Karpas-422 (cell line): ENCODE data around the gene TGFA. TPM values are rescaled to one million over a fixed set of nuclear protein-coding genes. Genes with fewer than 3 reads are reported as not detected.

ENCODE experiments used
- DNase-seq: peaks from one replicate; pipeline ENCODE4 v3.0.0-alpha.2; 2015
- H2AFZ ChIP-seq: fragments of 200-600 bp; sonication (generic); 2 replicates; pipeline ENCODE4 v1.6.1; 2014; ENCODE audit warnings: antibody characterized with exemption, low read length, mixed read lengths
- H3K27ac ChIP-seq: fragments of 200-600 bp; sonication (generic); 2 replicates; pipeline ENCODE4 v1.5.1; 2014; ENCODE audit warnings: mild to moderate bottlenecking, low read length, moderate library complexity
- H3K27me3 ChIP-seq: fragments of 200-600 bp; sonication (generic); 2 replicates; pipeline ENCODE4 v1.6.1; 2014; ENCODE audit warnings: low read length, mixed read lengths
- H3K36me3 ChIP-seq: fragments of 200-600 bp; sonication (generic); 2 replicates; pipeline ENCODE4 v1.6.1; 2014; ENCODE audit warnings: low read length, mixed read lengths; ENCODE audit not compliant: insufficient read depth
- H3K4me1 ChIP-seq: fragments of 200-600 bp; sonication (generic); 2 replicates; pipeline ENCODE4 v1.6.1; 2014; ENCODE audit warnings: mild to moderate bottlenecking, low read length, mixed read lengths
- H3K4me2 ChIP-seq: fragments of 200-600 bp; sonication (generic); 2 replicates; pipeline ENCODE4 v1.6.1; 2014; ENCODE audit warnings: low read length, low read depth, mild to moderate bottlenecking; ENCODE audit not compliant: poor library complexity, severe bottlenecking
- H3K4me3 ChIP-seq: fragments of 200-600 bp; sonication (generic); 2 replicates; pipeline ENCODE4 v1.5.1; 2014; ENCODE audit warnings: mild to moderate bottlenecking, antibody characterized with exemption, low read length, mixed read lengths
- H3K79me2 ChIP-seq: fragments of 200-600 bp; sonication (generic); 2 replicates; pipeline ENCODE4 v1.6.1; 2014; ENCODE audit warnings: mild to moderate bottlenecking, low read length, mixed read lengths
- H3K9ac ChIP-seq: fragments of 200-600 bp; sonication (generic); 2 replicates; pipeline ENCODE4 v1.6.0; 2014; ENCODE audit warnings: low read length
- H3K9me2 ChIP-seq: fragments of 200-600 bp; sonication (generic), shearing (Covaris generic); replicated peaks from 2 replicates; pipeline ENCODE4 v1.6.0; 2014; ENCODE audit warnings: mild to moderate bottlenecking, low read length, moderate library complexity; ENCODE audit not compliant: insufficient read depth
- H3K9me3 ChIP-seq: fragments of 300-700, 200-600 bp; sonication (generic); 2 replicates; pipeline ENCODE4 v1.6.1; 2014; ENCODE audit warnings: low read length, mixed read lengths
- H4K20me1 ChIP-seq: fragments of 200-600 bp; sonication (generic); 2 replicates; pipeline ENCODE4 v1.6.1; 2014; ENCODE audit warnings: mild to moderate bottlenecking, antibody characterized with exemption, low read length, low read depth; ENCODE audit not compliant: insufficient read depth
- total RNA-seq: library from RNA; depleted of rRNA; stranded (reverse); fragments of >200 nt; shearing (Covaris generic); gene quantifications from 2 replicates; pipeline ENCODE4 v1.2.3, GENCODE V29; 2014; ENCODE audit warnings: low replicate concordance

TGFA gene
- total RNA-seq, 1 experiment from 2014 or later = not detected

GRCh38 chr2:70517804-70518203 lies 35.8 kb downstream of the TGFA start:
- Histone ChIP-seq H3K36me3 (no peaks in the 10 kb centered on the region), H4K20me1 (no peaks in the 10 kb centered on the region), H3K27ac (no peak overlapping the region), H3K4me2 (no peak overlapping the region), H3K79me2 (no peaks in the 10 kb centered on the region), H3K4me3 (no peak overlapping the region), H3K9me3 (no peaks in the 10 kb centered on the region), H3K27me3 (no peaks in the 10 kb centered on the region), H3K9ac (no peak overlapping the region), H2AFZ (no peak overlapping the region), H3K9me2 (no peaks in the 10 kb centered on the region), H3K4me1 (peaks cover 19% of the 10 kb centered on the region)
- DNase-seq = no peak

GRCh38 chr2:70516596-70516995 lies 37.0 kb downstream of the TGFA start:
- no peak overlapping the region for H3K27ac ChIP-seq
- H3K27me3 ChIP-seq = no peaks in the 10 kb centered on the region
- no peaks in the 10 kb centered on the region for H3K79me2 ChIP-seq
- H3K4me3 ChIP-seq = peak overlapping the region; percentile 3; the same call in 1 of the 2 replicates
- no peaks in the 10 kb centered on the region for H3K9me3 ChIP-seq
- H3K9me2 ChIP-seq = no peaks in the 10 kb centered on the region
- no peaks in the 10 kb centered on the region for H4K20me1 ChIP-seq
- peaks cover 19% of the 10 kb centered on the region for H3K4me1 ChIP-seq
- H3K4me2 ChIP-seq = peak overlapping the region; percentile 33
- DNase-seq = peak; percentile 85
- peak overlapping the region; percentile 8 for H3K9ac ChIP-seq
- 0 out of 2 replicates have a peak overlapping the region, but pooled peaks have one; percentile 12 for H2AFZ ChIP-seq
- H3K36me3 ChIP-seq = no peaks in the 10 kb centered on the region

- Histone ChIP-seq H3K27ac (no peak overlapping the region), H3K9me3 (no peaks in the 10 kb centered on the region), H3K4me3 (peak overlapping the region; percentile 3; the same call in 1 of the 2 replicates), H3K36me3 (no peaks in the 10 kb centered on the region), H2AFZ (peak overlapping the region; percentile 45; the same call in 1 of the 2 replicates), H3K4me1 (peaks cover 19% of the 10 kb centered on the region), H3K9me2 (no peaks in the 10 kb centered on the region), H4K20me1 (no peaks in the 10 kb centered on the region), H3K27me3 (no peaks in the 10 kb centered on the region), H3K79me2 (no peaks in the 10 kb centered on the region), H3K4me2 (peak overlapping the region; percentile 33), H3K9ac (peak overlapping the region; percentile 8; the same call in 1 of the 2 replicates)
- DNase-seq = peak; percentile 54
Measured at GRCh38 chr2:70515938-70516337, 37.7 kb downstream of the TGFA start.

GRCh38 chr2:70514612-70515055 lies 39.0 kb downstream of the TGFA start:
- DNase-seq = no peak
- no peak overlapping the region for H3K27ac ChIP-seq
- no peaks in the 10 kb centered on the region for H3K79me2 ChIP-seq
- H3K9ac ChIP-seq = no peak overlapping the region
- H3K4me3 ChIP-seq = no peak overlapping the region
- no peaks in the 10 kb centered on the region for H3K9me2 ChIP-seq
- H3K36me3 ChIP-seq = no peaks in the 10 kb centered on the region
- H3K4me1 ChIP-seq = peaks cover 19% of the 10 kb centered on the region
- H3K9me3 ChIP-seq = no peaks in the 10 kb centered on the region
- H3K4me2 ChIP-seq = no peak overlapping the region
- no peak overlapping the region for H2AFZ ChIP-seq
- H4K20me1 ChIP-seq = no peaks in the 10 kb centered on the region
- H3K27me3 ChIP-seq = no peaks in the 10 kb centered on the region

GRCh38 chr2:70513738-70514137 lies 39.9 kb downstream of the TGFA start:
- H2AFZ ChIP-seq = no peak overlapping the region
- H3K4me2 ChIP-seq = no peak overlapping the region
- H3K9me3 ChIP-seq = no peaks in the 10 kb centered on the region
- no peaks in the 10 kb centered on the region for H3K36me3 ChIP-seq
- H3K4me3 ChIP-seq = no peak overlapping the region
- H3K27me3 ChIP-seq = no peaks in the 10 kb centered on the region
- no peaks in the 10 kb centered on the region for H3K9me2 ChIP-seq
- H3K27ac ChIP-seq = no peak overlapping the region
- peaks cover 19% of the 10 kb centered on the region for H3K4me1 ChIP-seq
- H3K79me2 ChIP-seq = no peaks in the 10 kb centered on the region
- H3K9ac ChIP-seq = no peak overlapping the region
- DNase-seq = no peak
- H4K20me1 ChIP-seq = no peaks in the 10 kb centered on the region

- no peaks in the 10 kb centered on the region for H3K79me2 ChIP-seq
- no peak overlapping the region for H3K4me2 ChIP-seq
Measured at GRCh38 chr2:70511971-70512729, 41.5 kb downstream of the TGFA start.

GRCh38 chr2:70510313-70510712 lies 43.3 kb downstream of the TGFA start:
- H4K20me1 ChIP-seq = no peaks in the 10 kb centered on the region
- no peak overlapping the region for H3K4me3 ChIP-seq
- no peaks in the 10 kb centered on the region for H3K27me3 ChIP-seq
- no peak overlapping the region for H3K4me2 ChIP-seq
- no peaks in the 10 kb centered on the region; the same call in 1 of the 2 replicates for H3K4me1 ChIP-seq
- no peaks in the 10 kb centered on the region for H3K79me2 ChIP-seq
- H2AFZ ChIP-seq = no peak overlapping the region
- H3K9me3 ChIP-seq = no peaks in the 10 kb centered on the region
- no peaks in the 10 kb centered on the region for H3K36me3 ChIP-seq
- H3K9ac ChIP-seq = no peak overlapping the region
- no peaks in the 10 kb centered on the region for H3K9me2 ChIP-seq
- no peak for DNase-seq
- no peak overlapping the region for H3K27ac ChIP-seq

More at GRCh38 chr2:70511971-70512729, 41.5 kb downstream of the TGFA start:
- H3K4me3 ChIP-seq = no peak overlapping the region
- H3K9me3 ChIP-seq = no peaks in the 10 kb centered on the region
- no peak for DNase-seq
- no peak overlapping the region for H2AFZ ChIP-seq
- H3K4me1 ChIP-seq = peaks cover 18% of the 10 kb centered on the region
- H3K9me2 ChIP-seq = no peaks in the 10 kb centered on the region
- H4K20me1 ChIP-seq = no peaks in the 10 kb centered on the region
- no peak overlapping the region for H3K9ac ChIP-seq
- H3K27me3 ChIP-seq = no peaks in the 10 kb centered on the region
- no peaks in the 10 kb centered on the region for H3K36me3 ChIP-seq
- no peak overlapping the region for H3K27ac ChIP-seq

- Histone ChIP-seq H3K4me3 (no peak overlapping the region), H2AFZ (no peak overlapping the region), H3K27ac (no peak overlapping the region), H3K9me2 (no peaks in the 10 kb centered on the region), H3K36me3 (no peaks in the 10 kb centered on the region), H3K27me3 (no peaks in the 10 kb centered on the region), H3K4me2 (no peak overlapping the region), H3K79me2 (no peaks in the 10 kb centered on the region), H3K9me3 (no peaks in the 10 kb centered on the region), H3K9ac (no peak overlapping the region), H4K20me1 (no peaks in the 10 kb centered on the region), H3K4me1 (no peaks in the 10 kb centered on the region)
- DNase-seq = no peak
Measured at GRCh38 chr2:70509565-70509964, 44.1 kb downstream of the TGFA start.
